Ishikawa (cell line): Measurements from ENCODE around the gene RGS6.

Source experiments
- CREB1 ChIP-seq: IDR thresholded peaks from 2 replicates; pipeline ENCODE4 v1.6.1; 2012; ENCODE audit warnings: low read depth
- EGR1 ChIP-seq: IDR thresholded peaks from 2 replicates; pipeline ENCODE4 v1.6.1; 2012
- EP300 ChIP-seq: IDR thresholded peaks from 2 replicates; pipeline ENCODE4 v1.6.1; 2012; ENCODE audit warnings: borderline replicate concordance
- MAX ChIP-seq: IDR thresholded peaks from 2 replicates; pipeline ENCODE4 v1.6.1; 2012
- TAF1 ChIP-seq: IDR thresholded peaks from 2 replicates; pipeline ENCODE4 v1.6.1; 2012; ENCODE audit warnings: low read depth, mild to moderate bottlenecking
- TCF12 ChIP-seq: IDR thresholded peaks from 2 replicates; pipeline ENCODE4 v1.6.1; 2012; ENCODE audit warnings: low read depth
- ZBTB7A ChIP-seq: IDR thresholded peaks from 2 replicates; pipeline ENCODE4 v1.6.1; 2012; ENCODE audit warnings: low read depth

- TF ChIP-seq MAX: no peak
- no peak for TF ChIP-seq CREB1
- TF ChIP-seq EGR1: no peak
- TF ChIP-seq TAF1: no peak
- TF ChIP-seq EP300: no peak
- no peak for TF ChIP-seq ZBTB7A
- TF ChIP-seq TCF12: no peak
Observed at GRCh38 chr14:72527591-72527990, 595.4 kb downstream of the RGS6 start.
